Astrocyte (in vitro differentiated cells and primary cell): ENCODE measurements around the gene PRR5L. TPM values are rescaled to one million over a fixed set of nuclear protein-coding genes. Genes with fewer than 3 reads are reported as not detected.
"Not testable (repeated sequence)": the region's sequence is repeated elsewhere in the genome, so short reads cannot be mapped to it uniquely, and the experiment has no call there.

Source experiments
- DNase-seq: peaks from one replicate; pipeline ENCODE4 v3.0.0-alpha.2; 2010; ENCODE audit warnings: low read depth
- FAIRE-seq: peaks from 2 replicates; lab custom pipeline; 2011; peaks lifted over from hg19 to GRCh38; lab: Jason Lieb, UNC
- H2AFZ ChIP-seq: 2 replicates; pipeline ENCODE4 v1.6.0; 2012; ENCODE audit warnings: low read depth, low read length, inconsistent platforms
- H3K27ac ChIP-seq: 2 replicates; pipeline ENCODE4 v1.5.1; 2011; ENCODE audit warnings: low read depth, low read length, inconsistent platforms
- H3K27me3 ChIP-seq: 2 replicates; pipeline ENCODE4 v1.6.0; 2011; ENCODE audit warnings: low read length, inconsistent platforms; ENCODE audit not compliant: insufficient read depth
- H3K36me3 ChIP-seq: 2 replicates; pipeline ENCODE4 v1.5.1; 2011; ENCODE audit warnings: low read length, inconsistent platforms; ENCODE audit not compliant: insufficient read depth
- H3K4me1 ChIP-seq: 2 replicates; pipeline ENCODE4 v1.5.1; 2011; ENCODE audit warnings: low read length, inconsistent platforms; ENCODE audit not compliant: insufficient read depth
- H3K4me2 ChIP-seq: 2 replicates; pipeline ENCODE4 v1.6.0; 2012; ENCODE audit warnings: low read length, inconsistent platforms
- H3K4me3 ChIP-seq: 2 replicates; pipeline ENCODE4 v1.5.1; 2011; ENCODE audit warnings: low read depth, mild to moderate bottlenecking, low read length, inconsistent platforms; ENCODE audit not compliant: insufficient read depth
- H3K79me2 ChIP-seq: 2 replicates; pipeline ENCODE4 v1.6.0; 2012; ENCODE audit warnings: mild to moderate bottlenecking, low read length, inconsistent platforms; ENCODE audit not compliant: insufficient read depth
- H3K9ac ChIP-seq: 2 replicates; pipeline ENCODE4 v1.6.0; 2012; ENCODE audit warnings: mild to moderate bottlenecking, low read length, inconsistent platforms
- H3K9me3 ChIP-seq: 2 replicates; pipeline ENCODE4 v1.5.1; 2012; ENCODE audit warnings: low read depth, mild to moderate bottlenecking, low read length, inconsistent platforms; ENCODE audit not compliant: insufficient read depth
- H4K20me1 ChIP-seq: 2 replicates; pipeline ENCODE4 v1.6.0; 2012; ENCODE audit warnings: low read length, inconsistent platforms; ENCODE audit not compliant: insufficient read depth
- H3K27ac Mint-ChIP-seq: one replicate; pipeline ENCODE4 v1.8.0; 2021; ENCODE audit warnings: mild to moderate bottlenecking, mixed read lengths; ENCODE audit not compliant: unreplicated experiment
- H3K27me3 Mint-ChIP-seq: one replicate; pipeline ENCODE4 v1.8.0; 2021; ENCODE audit warnings: low read depth, mixed read lengths; ENCODE audit not compliant: unreplicated experiment
- H3K36me3 Mint-ChIP-seq: one replicate; pipeline ENCODE4 v1.8.0; 2021; ENCODE audit warnings: low read depth, mixed read lengths; ENCODE audit not compliant: unreplicated experiment
- H3K4me1 Mint-ChIP-seq: one replicate; pipeline ENCODE4 v1.8.0; 2021; ENCODE audit warnings: low read depth, mixed read lengths; ENCODE audit not compliant: unreplicated experiment
- H3K4me3 Mint-ChIP-seq: one replicate; pipeline ENCODE4 v1.8.0; 2021; ENCODE audit warnings: mild to moderate bottlenecking, moderate library complexity, mixed read lengths; ENCODE audit not compliant: unreplicated experiment
- H3K9me3 Mint-ChIP-seq: one replicate; pipeline ENCODE4 v1.8.0; 2021; ENCODE audit warnings: mild to moderate bottlenecking, mixed read lengths; ENCODE audit not compliant: unreplicated experiment
- EZH2 ChIP-seq: IDR thresholded peaks from 2 replicates; pipeline ENCODE4 v1.6.1; 2012; ENCODE audit warnings: mild to moderate bottlenecking, low read length, inconsistent platforms; ENCODE audit not compliant: insufficient read depth
- total RNA-seq: library from RNA; stranded (reverse); gene quantifications from 2 replicates; pipeline ENCODE4 v1.2.1, GENCODE V29; 2021
- TF ChIP-seq, protein P1 (sequence below): IDR thresholded peaks from 2 replicates; pipeline ENCODE4 v1.5.1; 2011; ENCODE audit warnings: low read depth, mild to moderate bottlenecking, inconsistent platforms, low read length, moderate library complexity; ENCODE audit not compliant: insufficient read depth

PRR5L gene
- total RNA-seq, 1 donor from 2014 or later = 55.6 TPM

DNA sequence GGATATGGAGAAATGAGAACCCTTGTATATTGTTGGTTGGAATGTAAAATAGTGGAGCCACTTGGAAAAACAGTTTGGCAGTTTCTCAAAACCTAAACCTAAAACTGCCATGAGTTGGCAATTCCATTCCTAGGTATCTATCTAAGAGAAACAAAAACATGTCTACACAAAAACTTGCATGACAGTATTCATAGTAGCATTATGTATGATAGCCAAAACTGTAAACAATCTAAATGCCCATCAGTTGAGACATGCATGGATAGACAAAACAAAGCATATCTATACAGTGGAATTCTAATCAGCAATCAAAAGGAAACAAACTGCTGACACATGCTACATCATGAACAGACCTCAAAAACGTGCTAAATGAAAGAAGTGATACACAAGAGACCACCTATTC, 179.1 kb downstream of the PRR5L start:
- no peaks in the 10 kb centered on the region for H3K27me3 Mint-ChIP-seq
- no peaks in the 10 kb centered on the region for H3K9me3 ChIP-seq
- H3K4me1 ChIP-seq = peaks cover 8% of the 10 kb centered on the region
- no peak overlapping the region for H3K4me3 Mint-ChIP-seq
- DNase-seq = peak; percentile 48
- H3K36me3 Mint-ChIP-seq = peaks cover 2% of the 10 kb centered on the region
- TF ChIP-seq EZH2 = no peak
- TF ChIP-seq, protein P1, sequence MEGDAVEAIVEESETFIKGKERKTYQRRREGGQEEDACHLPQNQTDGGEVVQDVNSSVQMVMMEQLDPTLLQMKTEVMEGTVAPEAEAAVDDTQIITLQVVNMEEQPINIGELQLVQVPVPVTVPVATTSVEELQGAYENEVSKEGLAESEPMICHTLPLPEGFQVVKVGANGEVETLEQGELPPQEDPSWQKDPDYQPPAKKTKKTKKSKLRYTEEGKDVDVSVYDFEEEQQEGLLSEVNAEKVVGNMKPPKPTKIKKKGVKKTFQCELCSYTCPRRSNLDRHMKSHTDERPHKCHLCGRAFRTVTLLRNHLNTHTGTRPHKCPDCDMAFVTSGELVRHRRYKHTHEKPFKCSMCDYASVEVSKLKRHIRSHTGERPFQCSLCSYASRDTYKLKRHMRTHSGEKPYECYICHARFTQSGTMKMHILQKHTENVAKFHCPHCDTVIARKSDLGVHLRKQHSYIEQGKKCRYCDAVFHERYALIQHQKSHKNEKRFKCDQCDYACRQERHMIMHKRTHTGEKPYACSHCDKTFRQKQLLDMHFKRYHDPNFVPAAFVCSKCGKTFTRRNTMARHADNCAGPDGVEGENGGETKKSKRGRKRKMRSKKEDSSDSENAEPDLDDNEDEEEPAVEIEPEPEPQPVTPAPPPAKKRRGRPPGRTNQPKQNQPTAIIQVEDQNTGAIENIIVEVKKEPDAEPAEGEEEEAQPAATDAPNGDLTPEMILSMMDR = no peak
- H3K9ac ChIP-seq = no peak overlapping the region
- H3K27ac ChIP-seq = no peak overlapping the region
- no peak overlapping the region for H3K4me2 ChIP-seq
- H3K27me3 ChIP-seq = no peaks in the 10 kb centered on the region
- no peaks in the 10 kb centered on the region for H3K9me3 Mint-ChIP-seq
- no peak overlapping the region for H2AFZ ChIP-seq
- no peak overlapping the region for H3K4me3 ChIP-seq
- no peaks in the 10 kb centered on the region for H3K79me2 ChIP-seq
- H3K36me3 ChIP-seq = no peaks in the 10 kb centered on the region
- peak; percentile 68 for FAIRE-seq
- H3K4me1 Mint-ChIP-seq = peaks cover 31% of the 10 kb centered on the region
- H4K20me1 ChIP-seq = no peaks in the 10 kb centered on the region
- H3K27ac Mint-ChIP-seq = no peak overlapping the region

DNA sequence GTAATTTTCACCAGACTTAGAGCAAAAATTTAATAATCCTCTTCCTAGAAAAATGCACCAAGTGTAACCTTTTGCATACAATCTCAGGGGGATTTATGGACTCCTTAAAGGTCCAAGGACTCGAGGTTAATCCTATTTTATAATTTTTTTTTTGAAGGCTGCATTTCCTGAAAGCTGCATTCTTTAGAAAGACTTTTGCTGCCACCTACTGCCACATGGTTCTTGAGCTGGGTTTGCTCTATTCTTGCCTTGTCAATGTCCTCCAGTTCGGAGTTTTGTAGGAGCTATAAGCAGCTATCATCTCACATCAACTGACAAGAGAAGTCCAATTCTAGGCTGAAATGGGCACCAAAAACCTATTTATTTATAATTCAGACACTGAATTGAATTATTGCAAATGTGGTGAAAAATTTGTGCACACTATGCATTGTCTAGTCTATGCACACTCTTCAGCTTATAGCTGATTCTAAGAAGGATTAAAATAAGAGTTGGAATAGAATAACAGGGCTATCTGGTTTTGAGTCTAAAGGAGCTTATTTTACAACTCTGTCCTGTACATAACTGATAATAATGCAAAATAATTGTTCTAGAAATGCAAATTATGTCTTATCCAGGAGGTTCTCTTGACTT, 182.7 kb downstream of the PRR5L start:
- Mint-ChIP-seq H3K4me3 (no peak overlapping the region), H3K4me1 (peaks cover 18% of the 10 kb centered on the region), H3K36me3 (peaks cover 8% of the 10 kb centered on the region), H3K27me3 (no peaks in the 10 kb centered on the region), H3K9me3 (no peaks in the 10 kb centered on the region), H3K27ac (no peak overlapping the region)
- Histone ChIP-seq H3K9ac (no peak overlapping the region), H3K79me2 (no peaks in the 10 kb centered on the region), H3K4me1 (no peaks in the 10 kb centered on the region), H3K27ac (no peak overlapping the region), H4K20me1 (no peaks in the 10 kb centered on the region), H3K27me3 (no peaks in the 10 kb centered on the region), H2AFZ (no peak overlapping the region), H3K4me3 (no peak overlapping the region), H3K36me3 (peaks cover 5% of the 10 kb centered on the region), H3K9me3 (no peaks in the 10 kb centered on the region), H3K4me2 (no peak overlapping the region)
- FAIRE-seq (peak; percentile 55), DNase-seq (no peak)
- TF ChIP-seq, protein P1 = peak; percentile 68
- TF ChIP-seq EZH2 = no peak

DNA sequence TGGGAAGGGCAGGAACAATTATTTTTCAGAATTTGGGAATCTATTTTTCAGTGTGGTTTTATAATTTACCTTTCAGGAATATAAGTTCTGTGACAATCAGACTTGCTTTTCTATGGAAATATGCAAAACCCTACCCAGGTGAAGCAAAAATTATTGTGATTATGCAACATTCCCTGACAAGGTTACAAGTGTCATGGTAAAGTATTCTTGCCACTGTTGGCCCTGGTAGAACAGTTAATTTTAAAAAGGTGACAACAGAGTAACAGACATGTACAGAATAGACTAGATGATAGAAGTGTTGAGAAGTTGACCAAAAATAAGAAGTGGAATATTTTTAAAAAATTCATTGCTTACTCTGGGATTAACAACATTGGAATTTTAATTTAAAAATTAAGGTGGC, 184.7 kb downstream of the PRR5L start:
- TF ChIP-seq EZH2 = no peak
- TF ChIP-seq, protein P1 = no peak
- Histone ChIP-seq H3K27me3 (no peaks in the 10 kb centered on the region), H3K9me3 (no peaks in the 10 kb centered on the region), H3K79me2 (no peaks in the 10 kb centered on the region), H2AFZ (no peak overlapping the region), H3K27ac (no peak overlapping the region), H3K36me3 (peaks cover 24% of the 10 kb centered on the region), H3K4me1 (no peaks in the 10 kb centered on the region), H4K20me1 (no peaks in the 10 kb centered on the region), H3K4me3 (no peak overlapping the region), H3K4me2 (no peak overlapping the region), H3K9ac (no peak overlapping the region)
- H3K36me3 Mint-ChIP-seq = peaks cover 10% of the 10 kb centered on the region
- FAIRE-seq (no peak), DNase-seq (no peak)
- H3K9me3 Mint-ChIP-seq = no peaks in the 10 kb centered on the region
- peaks cover 11% of the 10 kb centered on the region for H3K4me1 Mint-ChIP-seq
- H3K4me3 Mint-ChIP-seq = no peak overlapping the region
- no peak overlapping the region for H3K27ac Mint-ChIP-seq
- no peaks in the 10 kb centered on the region for H3K27me3 Mint-ChIP-seq

DNA sequence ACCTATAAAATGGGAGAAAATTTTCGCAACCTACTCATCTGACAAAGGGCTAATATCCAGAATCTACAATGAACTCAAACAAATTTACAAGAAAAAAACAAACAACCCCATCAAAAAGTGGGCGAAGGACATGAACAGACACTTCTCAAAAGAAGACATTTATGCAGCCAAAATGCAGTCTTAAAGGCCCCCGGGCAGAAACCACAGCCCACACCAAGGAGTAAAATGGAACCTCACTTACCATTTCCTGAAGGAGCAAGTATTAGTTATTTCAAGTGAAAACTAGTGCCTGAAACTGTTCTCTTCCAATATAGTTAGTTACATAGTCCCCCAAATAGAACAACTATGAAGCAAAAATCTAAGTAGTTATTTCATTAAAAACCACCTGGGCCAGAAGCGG, 187.0 kb downstream of the PRR5L start:
- H4K20me1 ChIP-seq, DNase-seq, H3K27me3 Mint-ChIP-seq, H3K4me3 ChIP-seq, H3K4me1 ChIP-seq, FAIRE-seq, H3K27ac ChIP-seq, H3K27me3 ChIP-seq, H3K4me1 Mint-ChIP-seq, H3K79me2 ChIP-seq, H3K9me3 ChIP-seq, H3K4me2 ChIP-seq, H3K4me3 Mint-ChIP-seq, H3K9ac ChIP-seq, H3K9me3 Mint-ChIP-seq, H2AFZ ChIP-seq, H3K27ac Mint-ChIP-seq: not testable (repeated sequence)
- peaks cover 32% of the 10 kb centered on the region for H3K36me3 ChIP-seq
- peaks cover 17% of the 10 kb centered on the region for H3K36me3 Mint-ChIP-seq
